Hippocampal formation (tissue), 2 donors: ENCODE measurements around the gene SRPRB.

ENCODE experiments used
- DNase-seq, 2 donors: peaks; one replicate each; lab custom pipeline; 2025; lab: John Stamatoyannopoulos, UW

Gene SRPRB

GRCh38 chr3:133805702-133806475, at the start of gene SRPRB:
Gene SRPRB (plus strand): TSS chr3:133805815. CDS start chr3:133805849, 34 bp downstream.
- DNase-seq: peak; percentile 93 to 95

GRCh38 chr3:133756716-133757694, 48.6 kb upstream of the SRPRB start:
- no peak for DNase-seq

- no peak for DNase-seq
These were observed 47.7 kb upstream of the SRPRB start for GRCh38 chr3:133757701-133758567.

GRCh38 chr3:133758568-133758928, 47.1 kb upstream of the SRPRB start:
- DNase-seq: no peak

- no peak for DNase-seq
These were observed 46.5 kb upstream of the SRPRB start for GRCh38 chr3:133758964-133759739.

GRCh38 chr3:133759740-133760305, 45.8 kb upstream of the SRPRB start:
- no peak for DNase-seq

- no peak for DNase-seq
These were observed 44.7 kb upstream of the SRPRB start for GRCh38 chr3:133760916-133761315.

GRCh38 chr3:133761605-133762484, 43.8 kb upstream of the SRPRB start:
- no peak for DNase-seq

GRCh38 chr3:133762539-133762938, 43.1 kb upstream of the SRPRB start:
- no peak for DNase-seq

GRCh38 chr3:133763797-133764683, 41.6 kb upstream of the SRPRB start:
- DNase-seq: no peak

GRCh38 chr3:133765256-133765655, 40.4 kb upstream of the SRPRB start:
- DNase-seq: no peak

- no peak for DNase-seq
These were observed 38.0 kb upstream of the SRPRB start for GRCh38 chr3:133767607-133768006.

GRCh38 chr3:133769536-133769935, 36.1 kb upstream of the SRPRB start:
- DNase-seq: no peak

- DNase-seq: no peak
These were observed 31.9 kb upstream of the SRPRB start for GRCh38 chr3:133773732-133774131.

GRCh38 chr3:133775309-133775708, 30.3 kb upstream of the SRPRB start:
- DNase-seq: no peak

- DNase-seq: no peak
These were observed 29.8 kb upstream of the SRPRB start for GRCh38 chr3:133775835-133776234.

- no peak for DNase-seq
These were observed 28.7 kb upstream of the SRPRB start for GRCh38 chr3:133776794-133777438.
